Measurements from ENCODE around the gene ANKRD60.

GRCh38 chr20:58218665-58219341 lies 9.7 kb downstream of the ANKRD60 start:
- TF ChIP-seq CTCF (IDR thresholded peaks at IDR 0.05), result no peak
- no peak for TF ChIP-seq EZH2 (IDR thresholded peaks at IDR 0.05; ENCODE audit: borderline replicate concordance, insufficient read depth, low read depth, low read length, poor library complexity, severe bottlenecking)

All from B cell (primary cell).